Nephron progenitor cell (in vitro differentiated cells): ENCODE results near the gene MYO3B.

Experiments
- DNase-seq: peaks from one replicate; pipeline ENCODE4 v3.0.0; 2021
- H3K27ac Mint-ChIP-seq: 2 replicates; pipeline ENCODE4 v1.8.0; 2021; ENCODE audit warnings: mild to moderate bottlenecking, moderate library complexity, mixed read lengths
- H3K27me3 Mint-ChIP-seq: 2 replicates; pipeline ENCODE4 v1.8.0; 2021; ENCODE audit warnings: mild to moderate bottlenecking, low read depth, mixed read lengths; ENCODE audit not compliant: poor library complexity
- H3K36me3 Mint-ChIP-seq: 2 replicates; pipeline ENCODE4 v1.8.0; 2021; ENCODE audit warnings: low read depth, mixed read lengths
- H3K4me1 Mint-ChIP-seq: 2 replicates; pipeline ENCODE4 v1.8.0; 2021; ENCODE audit warnings: mixed read lengths
- H3K4me3 Mint-ChIP-seq: 2 replicates; pipeline ENCODE4 v1.8.0; 2021; ENCODE audit warnings: mild to moderate bottlenecking, moderate library complexity, mixed read lengths
- H3K9me3 Mint-ChIP-seq: 2 replicates; pipeline ENCODE4 v1.8.0; 2021; ENCODE audit warnings: mild to moderate bottlenecking, moderate library complexity, mixed read lengths
- CTCF ChIP-seq: fragments of 200-600 bp; sonication (generic); IDR thresholded peaks from 2 replicates; pipeline ENCODE4 v1.5.0; 2021; ENCODE audit warnings: antibody characterized with exemption

MYO3B gene

GRCh38 chr2:170530803-170531564 lies 353.0 kb downstream of the MYO3B start:
- peak overlapping the region; percentile 13 for H3K27ac Mint-ChIP-seq
- no peak for DNase-seq
- H3K4me1 Mint-ChIP-seq: peaks cover 52% of the 10 kb centered on the region
- H3K9me3 Mint-ChIP-seq: no peaks in the 10 kb centered on the region
- no peaks in the 10 kb centered on the region for H3K36me3 Mint-ChIP-seq
- peaks cover 4% of the 10 kb centered on the region for H3K27me3 Mint-ChIP-seq
- H3K4me3 Mint-ChIP-seq: peak overlapping the region; percentile 3
- no peak for TF ChIP-seq CTCF

- Mint-ChIP-seq H3K4me3 (no peak overlapping the region), H3K4me1 (peaks cover 59% of the 10 kb centered on the region), H3K27ac (no peak overlapping the region), H3K36me3 (no peaks in the 10 kb centered on the region), H3K27me3 (peaks cover 4% of the 10 kb centered on the region), H3K9me3 (no peaks in the 10 kb centered on the region)
- no peak for TF ChIP-seq CTCF
- no peak for DNase-seq
Measured at GRCh38 chr2:170531876-170532275, 353.9 kb downstream of the MYO3B start.

- H3K9me3 Mint-ChIP-seq: no peaks in the 10 kb centered on the region
- no peak overlapping the region for H3K27ac Mint-ChIP-seq
- no peak overlapping the region for H3K4me3 Mint-ChIP-seq
- H3K36me3 Mint-ChIP-seq: no peaks in the 10 kb centered on the region
- no peak for TF ChIP-seq CTCF
- peaks cover 4% of the 10 kb centered on the region for H3K27me3 Mint-ChIP-seq
- H3K4me1 Mint-ChIP-seq: peaks cover 59% of the 10 kb centered on the region
- DNase-seq: no peak
Measured at GRCh38 chr2:170533156-170533555, 355.2 kb downstream of the MYO3B start.

DNA sequence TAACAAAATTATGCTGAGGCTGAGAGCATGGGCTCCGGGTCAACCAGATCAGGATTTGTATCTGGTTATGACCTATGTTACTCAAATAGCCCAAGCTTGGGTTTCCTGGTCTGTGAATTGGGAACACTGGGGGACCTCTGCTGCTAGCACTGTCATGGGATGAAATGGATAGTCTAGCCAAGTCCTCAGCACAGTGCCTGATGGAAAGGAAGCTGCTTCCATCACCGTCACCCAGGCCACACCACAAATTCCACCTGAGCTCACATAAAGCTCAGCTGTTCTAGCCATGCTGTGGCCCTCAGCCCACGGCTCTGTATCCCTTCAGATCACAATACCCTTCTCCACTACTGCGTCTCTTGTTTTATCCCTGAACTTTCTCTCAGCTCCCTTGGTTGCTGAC lies 357.6 kb downstream of the MYO3B start:
- no peak for TF ChIP-seq CTCF
- Mint-ChIP-seq H3K27ac (no peak overlapping the region), H3K4me3 (no peak overlapping the region), H3K4me1 (peaks cover 40% of the 10 kb centered on the region), H3K27me3 (no peaks in the 10 kb centered on the region), H3K36me3 (no peaks in the 10 kb centered on the region), H3K9me3 (no peaks in the 10 kb centered on the region)
- DNase-seq: no peak

DNA sequence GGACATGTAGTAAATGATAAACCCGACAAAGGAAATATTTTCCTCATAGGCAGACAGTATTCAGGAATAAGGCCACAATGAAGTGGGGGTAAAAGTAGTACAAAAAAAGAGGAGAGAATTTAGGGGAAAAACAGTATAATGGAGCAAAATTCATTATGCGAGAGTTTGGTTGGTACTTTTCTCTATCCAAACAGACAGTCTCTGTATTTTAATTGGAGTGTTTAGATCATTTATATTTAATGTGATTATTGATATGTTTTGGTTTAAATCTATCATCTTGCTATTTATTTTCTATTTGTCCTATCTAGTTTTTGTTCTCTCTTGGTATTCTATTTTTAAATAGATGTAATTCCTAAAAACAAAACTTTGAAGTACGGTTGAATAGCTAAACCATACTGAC lies 366.9 kb downstream of the MYO3B start:
- Mint-ChIP-seq H3K27me3 (no peaks in the 10 kb centered on the region), H3K4me3 (no peak overlapping the region), H3K4me1 (peaks cover 7% of the 10 kb centered on the region), H3K27ac (no peak overlapping the region), H3K9me3 (peaks cover 27% of the 10 kb centered on the region), H3K36me3 (peaks cover 25% of the 10 kb centered on the region)
- no peak for TF ChIP-seq CTCF
- no peak for DNase-seq

- no peak for DNase-seq
- TF ChIP-seq CTCF: no peak
- Mint-ChIP-seq H3K9me3 (peaks cover 54% of the 10 kb centered on the region), H3K27me3 (no peaks in the 10 kb centered on the region), H3K36me3 (peaks cover 36% of the 10 kb centered on the region), H3K4me1 (peaks cover 5% of the 10 kb centered on the region), H3K4me3 (no peak overlapping the region), H3K27ac (no peak overlapping the region)
Measured at GRCh38 chr2:170548304-170548703, 370.4 kb downstream of the MYO3B start.
